H1 (cell line): ENCODE results near the gene S100PBP. TPM values are rescaled to one million over a fixed set of nuclear protein-coding genes. Genes with fewer than 3 reads are reported as not detected.

Source experiments
- CTCF ChIA-PET: fragments of 300-600 bp; sonication (Branson Sonifier 250); formaldehyde crosslinking; loops from one replicate; lab custom pipeline; 2021; ENCODE audit not compliant: partially characterized antibody; lab: Charles Lee
- POLR2A ChIA-PET: fragments of 300-600 bp; sonication (Branson Sonifier 250); formaldehyde crosslinking; loops from one replicate; lab custom pipeline; 2021; ENCODE audit warnings: inconsistent platforms; ENCODE audit not compliant: partially characterized antibody; lab: Charles Lee
- DNase-seq, 2 experiments: peaks; one replicate each; pipeline versions ENCODE4 v3.0.0 to v3.0.0-alpha.2; 2010 to 2022; ENCODE audit warnings: low spot score in 2 of 2, low read depth in 1 of 2, mixed read lengths in 1 of 2
- FAIRE-seq: peaks from 2 replicates; lab custom pipeline; 2011; peaks lifted over from hg19 to GRCh38; lab: Jason Lieb, UNC
- H2AFZ ChIP-seq: 2 replicates; pipeline ENCODE4 v1.8.1; 2012; ENCODE audit warnings: low read length, inconsistent platforms
- H2AK5ac ChIP-seq: 2 replicates; pipeline ENCODE4 v1.6.1; 2013; ENCODE audit warnings: low read depth, low read length
- H2BK120ac ChIP-seq: replicated peaks from 2 replicates; pipeline ENCODE3; 2013; ENCODE audit warnings: low read depth, low read length, inconsistent platforms
- H2BK12ac ChIP-seq: 2 replicates; pipeline ENCODE4 v1.6.1; 2013; ENCODE audit warnings: low read depth, low read length
- H2BK15ac ChIP-seq: 2 replicates; pipeline ENCODE4 v1.6.1; 2013; ENCODE audit warnings: low read length
- H2BK20ac ChIP-seq: 2 replicates; pipeline ENCODE4 v1.6.1; 2013; ENCODE audit warnings: low read length
- H2BK5ac ChIP-seq: 2 replicates; pipeline ENCODE4 v1.6.1; 2013; ENCODE audit warnings: low read depth, low read length
- H3K14ac ChIP-seq: 2 replicates; pipeline ENCODE4 v1.6.1; 2013; ENCODE audit warnings: inconsistent platforms; ENCODE audit not compliant: insufficient read length
- H3K18ac ChIP-seq: 2 replicates; pipeline ENCODE4 v1.6.1; 2013; ENCODE audit warnings: low read length; ENCODE audit errors: extremely low read depth
- H3K23ac ChIP-seq: 2 replicates; pipeline ENCODE4 v1.6.1; 2013; ENCODE audit warnings: inconsistent platforms; ENCODE audit not compliant: insufficient read length
- H3K23me2 ChIP-seq: 2 replicates; pipeline ENCODE4 v1.6.1; 2013; ENCODE audit warnings: low read depth, low read length
- H3K27ac ChIP-seq: 2 replicates; pipeline ENCODE4 v1.6.1; 2011; ENCODE audit warnings: low read depth, low read length, inconsistent platforms
- H3K27me3 ChIP-seq, 4 experiments: replicated peaks in 1 of 4; 1 replicate in 1 of 4; 2 replicates in 3 of 4; pipeline versions ENCODE4 v1.6.1 to v1.8.1; 2011 to 2013; ENCODE audit warnings: low read length in 3 of 4, mild to moderate bottlenecking in 3 of 4, inconsistent platforms in 2 of 4, mixed read lengths in 2 of 4, moderate library complexity in 1 of 4; ENCODE audit not compliant: control insufficient read depth in 3 of 4, insufficient read depth in 3 of 4; ENCODE audit errors: extremely low read depth in 1 of 4
- H3K36me3 ChIP-seq, 4 experiments: 2 replicates each; pipeline versions ENCODE4 v1.6.1 to v1.8.1; 2011 to 2013; ENCODE audit warnings: mild to moderate bottlenecking in 4 of 4, low read length in 3 of 4, moderate library complexity in 2 of 4, control low read depth in 1 of 4, inconsistent platforms in 1 of 4; ENCODE audit not compliant: insufficient read depth in 4 of 4, control insufficient read depth in 2 of 4
- H3K4ac ChIP-seq: replicated peaks from 2 replicates; pipeline ENCODE3; 2013; ENCODE audit warnings: low read length, low read depth, mixed read lengths, inconsistent platforms; ENCODE audit not compliant: insufficient read length
- H3K4me1 ChIP-seq, 4 experiments: replicated peaks in 1 of 4; 1 replicate in 1 of 4; 2 replicates in 3 of 4; pipeline versions ENCODE4 v1.6.1 to v1.8.1; 2011 to 2013; ENCODE audit warnings: low read length in 3 of 4, inconsistent platforms in 2 of 4, mixed read lengths in 1 of 4; ENCODE audit not compliant: insufficient read depth in 4 of 4, control insufficient read depth in 3 of 4
- H3K4me2 ChIP-seq, 2 experiments: 2 replicates each; pipeline versions ENCODE4 v1.6.1 to v1.8.1; 2011 to 2013; ENCODE audit warnings: low read depth in 2 of 2, low read length in 2 of 2, control low read depth in 1 of 2, inconsistent platforms in 1 of 2, mild to moderate bottlenecking in 1 of 2; ENCODE audit not compliant: insufficient read depth in 1 of 2
- H3K4me3 ChIP-seq, 4 experiments: fragments of 200-600, 300-600 bp in 1 of 4; sonication (generic), shearing (Covaris generic), sonication (Bioruptor Twin) in 1 of 4; 2 replicates each; pipeline versions ENCODE4 v1.5.1 to v1.8.1; 2011 to 2016; ENCODE audit warnings: low read length in 4 of 4, low read depth in 3 of 4, control low read depth in 2 of 4, inconsistent platforms in 2 of 4, mild to moderate bottlenecking in 2 of 4, mixed read lengths in 1 of 4, moderate library complexity in 1 of 4; ENCODE audit not compliant: insufficient read depth in 2 of 4; ENCODE audit errors: extremely low read depth in 1 of 4
- H3K56ac ChIP-seq: replicated peaks from 2 replicates; pipeline ENCODE3; 2013; ENCODE audit warnings: low read depth, mild to moderate bottlenecking, mixed read lengths, low read length, inconsistent platforms; ENCODE audit not compliant: insufficient read length
- H3K79me1 ChIP-seq: 2 replicates; pipeline ENCODE4 v1.6.1; 2013; ENCODE audit warnings: low read depth, low read length, control low read depth
- H3K79me2 ChIP-seq, 2 experiments: 2 replicates each; pipeline versions ENCODE4 v1.6.1 to v1.8.1; 2012 to 2013; ENCODE audit warnings: low read length in 2 of 2, mild to moderate bottlenecking in 2 of 2, inconsistent platforms in 1 of 2; ENCODE audit not compliant: insufficient read depth in 2 of 2, control insufficient read depth in 1 of 2
- H3K9ac ChIP-seq, 4 experiments: replicated peaks in 1 of 4; 1 replicate in 1 of 4; 2 replicates in 3 of 4; pipeline versions ENCODE4 v1.6.1 to v1.8.1; 2011 to 2013; ENCODE audit warnings: low read depth in 3 of 4, low read length in 3 of 4, control low read depth in 2 of 4, mild to moderate bottlenecking in 2 of 4, moderate library complexity in 2 of 4, inconsistent platforms in 1 of 4; ENCODE audit errors: extremely low read depth in 1 of 4
- H3K9me3 ChIP-seq, 2 experiments: 2 replicates each; pipeline versions ENCODE4 v1.6.1 to v1.8.1; 2012 to 2013; ENCODE audit warnings: mild to moderate bottlenecking in 2 of 2, moderate library complexity in 2 of 2, control low read depth in 1 of 2, inconsistent platforms in 1 of 2, low read depth in 1 of 2, low read length in 1 of 2, mixed read lengths in 1 of 2; ENCODE audit not compliant: insufficient read depth in 2 of 2
- H4K20me1 ChIP-seq, 2 experiments: replicated peaks in 1 of 2; 2 replicates each; pipeline versions ENCODE3 to v1.8.1; 2011 to 2013; ENCODE audit warnings: inconsistent platforms in 2 of 2, low read length in 2 of 2, mild to moderate bottlenecking in 1 of 2; ENCODE audit not compliant: insufficient read depth in 2 of 2, control insufficient read depth in 1 of 2
- H4K5ac ChIP-seq: 2 replicates; pipeline ENCODE4 v1.6.1; 2013; ENCODE audit warnings: low read length, low read depth, mixed read lengths, inconsistent platforms; ENCODE audit not compliant: insufficient read length
- H4K8ac ChIP-seq: 2 replicates; pipeline ENCODE4 v1.8.0; 2013; ENCODE audit warnings: mild to moderate bottlenecking, moderate library complexity, low read length, inconsistent platforms; ENCODE audit not compliant: insufficient read depth; ENCODE audit errors: extremely low read depth
- H4K91ac ChIP-seq: replicated peaks from 2 replicates; pipeline ENCODE3; 2013; ENCODE audit warnings: low read length, mixed read lengths, inconsistent platforms; ENCODE audit not compliant: insufficient read length
- CBX5 ChIP-seq: fragments of 300-800, 300-1000 bp; sonication (generic); IDR thresholded peaks from 2 replicates; pipeline ENCODE4 v1.7.1; 2016; ENCODE audit warnings: antibody characterized with exemption, low read length, low read depth
- HDAC6 ChIP-seq: IDR thresholded peaks from one replicate; pipeline ENCODE4 v1.7.1; 2012; ENCODE audit warnings: low read depth, mild to moderate bottlenecking, inconsistent platforms, low read length, moderate library complexity
- KDM4A ChIP-seq: IDR thresholded peaks from one replicate; pipeline ENCODE4 v1.7.1; 2012; ENCODE audit warnings: low read depth, mild to moderate bottlenecking, moderate library complexity, low read length, inconsistent platforms; ENCODE audit not compliant: severe bottlenecking
- PHF8 ChIP-seq: fragments of 200-600 bp; sonication (generic); conservative IDR thresholded peaks from 2 replicates; pipeline ENCODE4 v1.7.1; 2012; ENCODE audit warnings: low read depth, mild to moderate bottlenecking, inconsistent platforms, low read length, moderate library complexity
- SAP30 ChIP-seq: fragments of 300-600 bp; sonication (generic); IDR thresholded peaks from 2 replicates; pipeline ENCODE4 v1.7.1; 2012; ENCODE audit warnings: low read length, moderate library complexity, mild to moderate bottlenecking, inconsistent platforms; ENCODE audit not compliant: insufficient read depth, insufficient replicate concordance
- SIN3A ChIP-seq, 2 experiments: IDR thresholded peaks in 1 of 2; conservative IDR thresholded peaks in 1 of 2; 2 replicates each; pipeline ENCODE4 v1.6.1; 2011 to 2012; ENCODE audit warnings: low read length in 2 of 2, improper control_type of control experiment in 1 of 2, low read depth in 1 of 2, mild to moderate bottlenecking in 1 of 2
- SP4 ChIP-seq: IDR thresholded peaks from 2 replicates; pipeline ENCODE4 v1.6.1; 2012; ENCODE audit warnings: low read length, inconsistent platforms
- SRF ChIP-seq: IDR thresholded peaks from 2 replicates; pipeline ENCODE4 v1.6.1; 2011; ENCODE audit warnings: mild to moderate bottlenecking, low read depth, low read length, moderate library complexity
- TBP ChIP-seq: IDR thresholded peaks from 2 replicates; pipeline ENCODE4 v1.6.1; 2011; ENCODE audit warnings: low read depth, low read length, improper control_type of control experiment
- WGBS, 2 experiments: shearing (Covaris generic) in 1 of 2; methylation state at CpG; one replicate each; pipeline versions ENCODE4 v1.1.6 to v1.1.7; 2013 to 2015; ENCODE audit warnings: low lambda C conversion rate in 2 of 2, mixed read lengths in 2 of 2, inconsistent platforms in 1 of 2, low coverage in 1 of 2, missing lambda C conversion rate in 1 of 2; ENCODE audit not compliant: insufficient replicate concordance in 2 of 2, insufficient coverage in 1 of 2, insufficient read length in 1 of 2; ENCODE audit errors: extremely low coverage in 1 of 2, missing lambda C conversion rate in 1 of 2; 5-methylcytosine and 5-hydroxymethylcytosine counted together
- polyA plus RNA-seq, 7 experiments: library from polyadenylated mRNA; depleted of rRNA in 3 of 7; stranded (reverse) in 5 of 7; unstranded in 2 of 7; fragments of >200 nt in 5 of 7; fragments of 200-250 nt in 2 of 7; gene quantifications; 1 replicate in 5 of 7; 2 replicates in 1 of 7; 4 replicates in 1 of 7; pipeline versions ENCODE4 v1.2.1 to v1.2.3, GENCODE V29; 2011 to 2013; ENCODE audit warnings: missing spikeins in 2 of 7, mixed read lengths in 2 of 7
- total RNA-seq: library from RNA; stranded (reverse); fragmentation: NEBNext Ultra II Directional; extraction: Animal tissue kit (Norgen Biotek cat#: 25700); gene quantifications from 2 replicates; pipeline ENCODE4 v1.2.1, GENCODE V29; 2021
- TF ChIP-seq, protein P1 (sequence below), 3 experiments: IDR thresholded peaks; 1 replicate in 2 of 3; 2 replicates in 1 of 3; pipeline versions ENCODE4 v1.5.1 to v1.6.1; 2011; ENCODE audit warnings: low read length in 3 of 3, mild to moderate bottlenecking in 3 of 3, inconsistent platforms in 2 of 3, low read depth in 1 of 3, moderate library complexity in 1 of 3; ENCODE audit not compliant: insufficient read depth in 1 of 3; ENCODE audit errors: control extremely low read depth in 1 of 3

Gene S100PBP
- total and polyA plus RNA-seq, 2 of the 8 experiments (the other 6 are each of a cell fraction or from before 2014, with no cell fraction given): 43.8 to 68.3 TPM

DNA sequence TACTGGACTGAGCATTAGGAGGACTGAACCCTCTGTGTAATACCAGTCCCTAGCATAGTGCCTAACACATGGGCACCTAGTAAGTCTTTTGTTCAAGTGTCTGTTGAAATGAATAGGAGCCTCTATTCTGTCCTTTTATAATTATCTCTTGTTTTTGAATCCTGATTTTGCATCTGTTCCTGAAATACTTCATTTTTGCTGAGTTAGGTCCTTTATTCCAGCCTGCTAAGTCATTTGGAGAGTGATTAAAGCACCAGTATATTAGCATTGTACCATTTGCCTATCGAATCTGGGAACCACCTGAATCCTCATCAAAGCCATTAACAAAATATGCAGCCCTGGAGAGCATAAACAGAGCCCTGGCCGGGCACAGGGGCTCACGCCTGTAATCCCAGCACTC lies 32.6 kb upstream of the S100PBP start:
- Histone ChIP-seq H3K18ac (no peak overlapping the region), H3K4ac (no peak overlapping the region), H2BK5ac (no peak overlapping the region), H3K14ac (no peak overlapping the region), H3K27ac (no peak overlapping the region), H4K5ac (no peak overlapping the region), H4K91ac (no peak overlapping the region), H3K9me3 (no peaks in the 10 kb centered on the region), H2BK12ac (no peak overlapping the region), H2AK5ac (no peak overlapping the region), H2BK20ac (no peak overlapping the region), H3K56ac (no peak overlapping the region), H3K23ac (no peak overlapping the region), H3K9ac (no peak overlapping the region), H3K79me2 (no peaks in the 10 kb centered on the region), H3K4me2 (no peak overlapping the region), H4K20me1 (peaks cover 4 to 10% of the 10 kb centered on the region in 2 experiments)
- FAIRE-seq (no peak), DNase-seq (no peak)
- CTCF ChIA-PET: interaction anchor here (1.5 to 4.9 kb wide), 3 partner anchors 72 to 83 kb away, joined by 3 to 32 read pairs (median 10); no protein-coding TSS in a partner anchor
- no peak for TF ChIP-seq CBX5
- no peak for TF ChIP-seq SP4
- TF ChIP-seq PHF8: no peak
- no peak for TF ChIP-seq TBP
- TF ChIP-seq SAP30: no peak
- TF ChIP-seq, protein P1, sequence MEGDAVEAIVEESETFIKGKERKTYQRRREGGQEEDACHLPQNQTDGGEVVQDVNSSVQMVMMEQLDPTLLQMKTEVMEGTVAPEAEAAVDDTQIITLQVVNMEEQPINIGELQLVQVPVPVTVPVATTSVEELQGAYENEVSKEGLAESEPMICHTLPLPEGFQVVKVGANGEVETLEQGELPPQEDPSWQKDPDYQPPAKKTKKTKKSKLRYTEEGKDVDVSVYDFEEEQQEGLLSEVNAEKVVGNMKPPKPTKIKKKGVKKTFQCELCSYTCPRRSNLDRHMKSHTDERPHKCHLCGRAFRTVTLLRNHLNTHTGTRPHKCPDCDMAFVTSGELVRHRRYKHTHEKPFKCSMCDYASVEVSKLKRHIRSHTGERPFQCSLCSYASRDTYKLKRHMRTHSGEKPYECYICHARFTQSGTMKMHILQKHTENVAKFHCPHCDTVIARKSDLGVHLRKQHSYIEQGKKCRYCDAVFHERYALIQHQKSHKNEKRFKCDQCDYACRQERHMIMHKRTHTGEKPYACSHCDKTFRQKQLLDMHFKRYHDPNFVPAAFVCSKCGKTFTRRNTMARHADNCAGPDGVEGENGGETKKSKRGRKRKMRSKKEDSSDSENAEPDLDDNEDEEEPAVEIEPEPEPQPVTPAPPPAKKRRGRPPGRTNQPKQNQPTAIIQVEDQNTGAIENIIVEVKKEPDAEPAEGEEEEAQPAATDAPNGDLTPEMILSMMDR (IDR thresholded peaks at IDR 0.05; ENCODE audit: control extremely low read depth in 1 of 3, insufficient read depth in 1 of 3, low read depth in 1 of 3, low read length in 3 of 3): no peak
- no peak for TF ChIP-seq KDM4A
- TF ChIP-seq SIN3A (conservative IDR thresholded peaks at IDR 0.05 in 1 of 2, IDR thresholded peaks at IDR 0.05 in 1 of 2; ENCODE audit: low read depth in 1 of 2, low read length in 2 of 2): no peak
- no peak for TF ChIP-seq SRF
- TF ChIP-seq HDAC6: no peak
- TF ChIP-seq, all 59 proteins: peak for 0
- H4K8ac ChIP-seq: no peak overlapping the region
- POLR2A ChIA-PET: interaction anchor here (1.8 to 4.2 kb wide), 4 partner anchors 11 to 27 kb away, joined by 7 to 40 read pairs (median 11); no protein-coding TSS in a partner anchor
- H3K36me3 ChIP-seq: peaks cover 45 to 92% (median 72%) of the 10 kb centered on the region in 4 experiments
- H2AFZ ChIP-seq: no peak overlapping the region
- no peaks in the 10 kb centered on the region for H3K27me3 ChIP-seq
- no peak overlapping the region for H2BK15ac ChIP-seq
- H3K79me1 ChIP-seq: no peaks in the 10 kb centered on the region; the same call in 1 of the 2 replicates
- no peak overlapping the region for H3K4me3 ChIP-seq
- 88% methylated on average over 3 of the region's 3 CpGs; no CpG with 5 or more reads in 1 of the 2 experiments for WGBS, 2 experiments
- H3K23me2 ChIP-seq: no peaks in the 10 kb centered on the region
- no peaks in the 10 kb centered on the region for H3K4me1 ChIP-seq
- H2BK120ac ChIP-seq: no peak overlapping the region
